ENCODE measurements around the gene EHHADH.

- TF ChIP-seq EP300 (IDR thresholded peaks at IDR 0.05; ENCODE audit: low read length) (no peak), ZBTB49 (CRISPR knock-in tag; IDR thresholded peaks at IDR 0.05; ENCODE audit: borderline replicate concordance) (no peak), SMAD3 (CRISPR knock-in tag; conservative IDR thresholded peaks at IDR 0.05) (no peak), SP2 (IDR thresholded peaks at IDR 0.05; ENCODE audit: extremely low read depth, low read depth, low read length, poor library complexity, severe bottlenecking) (no peak), TEAD2 (tag; IDR thresholded peaks at IDR 0.05) (no peak), CC2D1A (IDR thresholded peaks at IDR 0.05) (no peak), MEF2A (IDR thresholded peaks at IDR 0.05; ENCODE audit: control insufficient read depth, low read depth, low read length) (no peak), PREB (CRISPR knock-in tag; IDR thresholded peaks at IDR 0.05) (no peak), EHMT2 (IDR thresholded peaks at IDR 0.05) (no peak), CTCF (IDR thresholded peaks at IDR 0.05 in 2 of 3, conservative IDR thresholded peaks at IDR 0.05 in 1 of 3; ENCODE audit: insufficient read depth in 2 of 3, low read depth in 1 of 3, low read length in 3 of 3) (no peak), KDM1A (IDR thresholded peaks at IDR 0.05) (no peak), HMBOX1 (IDR thresholded peaks at IDR 0.05) (no peak), POLR2AphosphoS5 (IDR thresholded peaks at IDR 0.05; ENCODE audit: control insufficient read depth, insufficient read depth, low read depth, low read length) (no peak), UBTF (IDR thresholded peaks at IDR 0.05; ENCODE audit: borderline replicate concordance in 1 of 2, low read depth in 2 of 2, low read length in 2 of 2) (no peak)
Observed at GRCh38 chr3:185157347-185157746, 96.5 kb downstream of the EHHADH start.

All from K562 (cell line).